Gastroesophageal sphincter (tissue), 3 donors: ENCODE data around the gene PRR22.

Experiments used
- EP300 ChIP-seq: sonication (generic); formaldehyde crosslinking; IDR thresholded peaks from one replicate; pipeline ENCODE4 v1.6.1; 2017; ENCODE audit warnings: antibody characterized with exemption, mild to moderate bottlenecking
- POLR2A ChIP-seq, 2 donors: fragments of 450-650 bp; IDR thresholded peaks; one replicate each; pipeline ENCODE4 v1.6.1; 2017; ENCODE audit warnings: antibody characterized with exemption in 2 of 2, mild to moderate bottlenecking in 2 of 2, moderate library complexity in 1 of 2
- POLR2AphosphoS5 ChIP-seq: sonication (generic); formaldehyde crosslinking; IDR thresholded peaks from one replicate; pipeline ENCODE4 v1.6.1; 2017; ENCODE audit warnings: antibody characterized with exemption
- TF ChIP-seq, protein P1 (sequence below), 4 experiments: fragments of 200-600 bp in 2 of 4; fragments of 450-650 bp in 2 of 4; sonication (generic) in 1 of 4; IDR thresholded peaks; one replicate each; pipeline ENCODE4 v1.5.1; 2017 to 2019; ENCODE audit warnings: antibody characterized with exemption in 4 of 4, mild to moderate bottlenecking in 2 of 4, moderate library complexity in 2 of 4

DNA sequence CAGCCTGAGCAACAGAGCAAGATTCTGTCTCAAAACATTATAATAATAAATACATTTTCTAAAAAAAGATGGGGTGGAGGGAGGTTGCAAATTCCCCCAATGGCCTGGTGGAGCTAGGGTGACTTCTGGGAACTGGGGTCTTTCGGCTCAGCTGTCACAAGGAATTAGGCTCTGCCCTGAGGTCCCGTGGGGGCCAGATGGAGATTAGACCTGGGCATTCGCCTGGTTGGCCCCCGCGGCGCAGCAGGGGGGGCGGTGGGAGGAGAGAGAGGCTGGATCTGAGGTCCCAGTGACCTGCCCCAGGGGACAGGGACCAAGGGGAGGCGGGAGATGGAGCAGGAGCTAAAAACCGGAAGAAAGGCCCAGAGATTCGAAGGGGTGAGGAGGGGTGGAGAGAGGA is 40.2 kb upstream of the PRR22 start:
- TF ChIP-seq POLR2A (IDR thresholded peaks at IDR 0.05) (no peak), POLR2AphosphoS5 (no peak), EP300 (no peak)
- TF ChIP-seq, protein P1, sequence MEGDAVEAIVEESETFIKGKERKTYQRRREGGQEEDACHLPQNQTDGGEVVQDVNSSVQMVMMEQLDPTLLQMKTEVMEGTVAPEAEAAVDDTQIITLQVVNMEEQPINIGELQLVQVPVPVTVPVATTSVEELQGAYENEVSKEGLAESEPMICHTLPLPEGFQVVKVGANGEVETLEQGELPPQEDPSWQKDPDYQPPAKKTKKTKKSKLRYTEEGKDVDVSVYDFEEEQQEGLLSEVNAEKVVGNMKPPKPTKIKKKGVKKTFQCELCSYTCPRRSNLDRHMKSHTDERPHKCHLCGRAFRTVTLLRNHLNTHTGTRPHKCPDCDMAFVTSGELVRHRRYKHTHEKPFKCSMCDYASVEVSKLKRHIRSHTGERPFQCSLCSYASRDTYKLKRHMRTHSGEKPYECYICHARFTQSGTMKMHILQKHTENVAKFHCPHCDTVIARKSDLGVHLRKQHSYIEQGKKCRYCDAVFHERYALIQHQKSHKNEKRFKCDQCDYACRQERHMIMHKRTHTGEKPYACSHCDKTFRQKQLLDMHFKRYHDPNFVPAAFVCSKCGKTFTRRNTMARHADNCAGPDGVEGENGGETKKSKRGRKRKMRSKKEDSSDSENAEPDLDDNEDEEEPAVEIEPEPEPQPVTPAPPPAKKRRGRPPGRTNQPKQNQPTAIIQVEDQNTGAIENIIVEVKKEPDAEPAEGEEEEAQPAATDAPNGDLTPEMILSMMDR (IDR thresholded peaks at IDR 0.05) = no peak
